ENCODE data around the gene EXOC3L2.

DNA sequence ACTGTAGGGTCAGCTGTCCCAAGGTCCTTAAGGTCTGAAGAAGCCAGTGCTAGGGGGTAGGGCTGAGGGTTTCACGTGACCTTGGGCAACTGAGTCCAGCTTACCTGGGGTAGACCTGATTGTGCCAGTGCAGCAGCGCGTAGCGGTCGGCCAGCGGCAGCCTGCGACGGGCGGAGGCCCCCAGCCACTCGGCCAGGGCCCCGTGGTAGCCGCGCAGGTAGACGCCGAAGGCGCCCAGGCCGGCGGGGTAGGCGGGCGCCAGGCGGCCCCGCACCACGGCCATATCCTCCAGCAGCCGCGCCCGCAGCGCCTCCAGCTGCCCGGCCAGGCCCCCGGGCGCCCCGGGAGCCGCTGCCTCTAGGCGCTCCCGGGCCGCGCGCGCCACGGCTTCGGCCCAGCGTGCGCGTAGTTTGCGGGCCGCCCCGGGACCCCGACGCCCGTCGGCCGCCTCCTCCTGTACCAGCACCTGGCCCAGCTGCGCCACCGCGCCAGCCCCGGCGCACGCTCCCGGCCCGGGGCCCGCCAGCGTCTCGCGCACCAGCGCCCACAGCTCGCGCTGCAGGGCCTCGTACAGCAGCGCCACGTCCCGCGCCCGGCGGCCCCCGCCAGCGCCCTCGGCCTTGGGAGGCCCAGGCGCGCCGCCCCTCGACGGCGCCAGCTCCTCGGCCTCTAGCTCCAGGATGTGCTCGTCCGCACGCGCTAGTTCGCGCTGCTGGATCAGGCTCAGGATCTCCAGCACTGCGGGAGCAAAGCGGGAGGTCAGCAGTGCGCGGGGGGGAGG, 10.9 kb downstream of the EXOC3L2 start:
- TF ChIP-seq CTCF (IDR thresholded peaks at IDR 0.05 in 8 of 11, conservative IDR thresholded peaks at IDR 0.05 in 3 of 11) (no peak), POLR2AphosphoS5 (IDR thresholded peaks at IDR 0.05) (peak in 1 of 3 donors; percentile 50), POLR2A (IDR thresholded peaks at IDR 0.05) (no peak)

Measured in spleen (tissue), 7 donors.